ENCODE results near the gene PDIA4.

- no peak for TF ChIP-seq CTCF (IDR thresholded peaks at IDR 0.05; ENCODE audit: insufficient read depth, low read length, poor library complexity, severe bottlenecking)
- no peak for TF ChIP-seq EZH2phosphoT487 (conservative IDR thresholded peaks at IDR 0.05; ENCODE audit: low read length)
Measured at GRCh38 chr7:148953676-148954075, 74.6 kb downstream of the PDIA4 start.

All from SU-DHL-6 (cell line).